Brain microvascular endothelial cell (primary cell): Measurements from ENCODE around the gene VAV1.
A peak's percentile ranks its signal among the peaks of the same experiment; 100 is the strongest.
"Not testable (repeated sequence)": the region's sequence is repeated elsewhere in the genome, so short reads cannot be mapped to it uniquely, and the experiment has no call there.

Experiments
- DNase-seq: peaks from one replicate; pipeline ENCODE4 v3.0.0-alpha.2; 2020
- H3K27ac ChIP-seq: fragments of 250-450 bp; sonication (Bioruptor Pico); 2 replicates; pipeline ENCODE4 v1.5.1; 2020; ENCODE audit warnings: mild to moderate bottlenecking, moderate library complexity
- H3K27me3 ChIP-seq: fragments of 250-450 bp; sonication (Bioruptor Pico); replicated peaks from 2 replicates; pipeline ENCODE4 v1.5.1; 2020; ENCODE audit warnings: mild to moderate bottlenecking
- H3K36me3 ChIP-seq: fragments of 250-450 bp; sonication (Bioruptor Pico); replicated peaks from 2 replicates; pipeline ENCODE4 v1.5.1; 2020; ENCODE audit warnings: mild to moderate bottlenecking
- H3K4me3 ChIP-seq: 2 replicates; pipeline ENCODE4 v1.5.1; 2011; ENCODE audit warnings: low read depth, mild to moderate bottlenecking, control low read depth, low read length, moderate library complexity
- in situ Hi-C: cut with HindIII; loops from 2 replicates; pipeline ENCODE4 v1.10.0; 2017; ENCODE audit warnings: low sequenced_read_pairs, low pct_ligation_motif_present
- TF ChIP-seq, protein P1 (sequence below): IDR thresholded peaks from 2 replicates; pipeline ENCODE4 v1.5.1; 2011; ENCODE audit warnings: low read depth, mild to moderate bottlenecking, moderate library complexity, low read length, control low read depth, inconsistent platforms; ENCODE audit errors: missing control alignments

Gene VAV1

DNA sequence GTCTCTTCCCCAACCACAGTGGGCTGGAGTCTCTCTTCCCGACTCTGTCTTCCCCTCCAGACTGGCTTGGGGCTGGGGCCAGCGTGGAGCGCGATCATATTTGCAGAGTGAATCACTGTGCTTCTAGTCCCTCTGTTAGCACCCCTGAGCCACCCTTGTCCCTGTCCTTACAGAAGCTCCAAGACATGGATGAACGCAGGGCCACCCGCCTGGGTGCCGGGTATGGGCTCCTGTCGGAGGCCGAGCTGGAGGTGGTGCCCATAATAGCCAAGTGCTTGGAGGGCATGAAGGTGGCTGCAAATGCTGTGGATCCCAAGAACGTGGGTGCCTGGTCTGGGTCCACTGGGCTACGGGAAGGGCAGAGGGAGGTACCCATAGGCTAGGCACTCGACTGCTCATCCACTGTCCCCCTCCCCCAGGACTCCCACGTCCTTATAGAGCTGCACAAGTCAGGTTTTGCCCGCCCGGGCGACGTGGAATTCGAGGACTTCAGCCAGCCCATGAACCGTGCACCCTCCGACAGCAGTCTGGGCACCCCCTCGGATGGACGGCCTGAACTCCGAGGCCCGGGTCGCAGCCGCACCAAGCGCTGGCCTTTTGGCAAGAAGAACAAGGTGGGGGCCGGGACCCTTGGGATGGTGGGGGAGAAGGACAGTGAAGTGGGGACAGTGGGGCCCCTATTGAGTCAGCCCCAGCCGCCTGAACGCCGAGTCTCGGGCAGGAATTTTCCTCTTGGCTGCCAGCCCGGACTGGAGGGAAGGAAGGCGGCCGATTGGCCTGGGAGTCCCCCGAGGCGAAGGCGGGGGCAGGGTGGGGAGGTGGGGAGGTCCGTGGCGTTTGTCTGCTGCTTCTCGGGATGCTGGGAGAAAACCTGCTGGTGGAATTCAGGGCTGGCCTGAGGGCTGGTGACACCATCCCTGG, 27.9 kb upstream of the VAV1 start:
- in situ Hi-C loops, result no loop called here
- Histone ChIP-seq H3K4me3 (peak overlapping the region; percentile 29), H3K27me3 (no peaks in the 10 kb centered on the region), H3K36me3 (peaks cover 46% of the 10 kb centered on the region), H3K27ac (peak overlapping the region; percentile 66)
- peak; percentile 82 for DNase-seq
- TF ChIP-seq, protein P1, sequence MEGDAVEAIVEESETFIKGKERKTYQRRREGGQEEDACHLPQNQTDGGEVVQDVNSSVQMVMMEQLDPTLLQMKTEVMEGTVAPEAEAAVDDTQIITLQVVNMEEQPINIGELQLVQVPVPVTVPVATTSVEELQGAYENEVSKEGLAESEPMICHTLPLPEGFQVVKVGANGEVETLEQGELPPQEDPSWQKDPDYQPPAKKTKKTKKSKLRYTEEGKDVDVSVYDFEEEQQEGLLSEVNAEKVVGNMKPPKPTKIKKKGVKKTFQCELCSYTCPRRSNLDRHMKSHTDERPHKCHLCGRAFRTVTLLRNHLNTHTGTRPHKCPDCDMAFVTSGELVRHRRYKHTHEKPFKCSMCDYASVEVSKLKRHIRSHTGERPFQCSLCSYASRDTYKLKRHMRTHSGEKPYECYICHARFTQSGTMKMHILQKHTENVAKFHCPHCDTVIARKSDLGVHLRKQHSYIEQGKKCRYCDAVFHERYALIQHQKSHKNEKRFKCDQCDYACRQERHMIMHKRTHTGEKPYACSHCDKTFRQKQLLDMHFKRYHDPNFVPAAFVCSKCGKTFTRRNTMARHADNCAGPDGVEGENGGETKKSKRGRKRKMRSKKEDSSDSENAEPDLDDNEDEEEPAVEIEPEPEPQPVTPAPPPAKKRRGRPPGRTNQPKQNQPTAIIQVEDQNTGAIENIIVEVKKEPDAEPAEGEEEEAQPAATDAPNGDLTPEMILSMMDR, result no peak

DNA sequence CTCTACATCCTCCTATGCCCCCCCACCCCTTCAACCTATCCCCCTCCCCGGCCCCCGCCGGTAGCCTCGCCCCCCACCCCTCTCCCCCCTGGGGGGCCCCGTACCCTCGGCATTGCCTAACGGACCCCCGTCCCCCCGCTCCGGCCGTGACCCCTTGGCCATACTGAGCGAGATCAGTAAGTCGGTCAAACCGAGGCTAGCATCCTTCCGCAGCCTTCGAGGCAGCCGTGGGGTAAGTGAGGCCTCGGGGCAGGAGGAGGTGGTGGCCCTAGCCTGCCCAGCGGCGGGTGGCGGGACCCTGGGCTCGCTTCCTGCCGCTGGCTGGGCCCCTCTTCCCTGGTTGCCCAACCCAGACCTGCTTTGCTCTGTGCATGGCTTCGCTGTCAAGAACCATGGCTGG, 26.5 kb upstream of the VAV1 start:
- peaks cover 51% of the 10 kb centered on the region for H3K36me3 ChIP-seq
- no peaks in the 10 kb centered on the region for H3K27me3 ChIP-seq
- H3K27ac ChIP-seq, result no peak overlapping the region
- no peak overlapping the region for H3K4me3 ChIP-seq
- in situ Hi-C loops, result no loop called here
- TF ChIP-seq, protein P1, result no peak
- no peak for DNase-seq

DNA sequence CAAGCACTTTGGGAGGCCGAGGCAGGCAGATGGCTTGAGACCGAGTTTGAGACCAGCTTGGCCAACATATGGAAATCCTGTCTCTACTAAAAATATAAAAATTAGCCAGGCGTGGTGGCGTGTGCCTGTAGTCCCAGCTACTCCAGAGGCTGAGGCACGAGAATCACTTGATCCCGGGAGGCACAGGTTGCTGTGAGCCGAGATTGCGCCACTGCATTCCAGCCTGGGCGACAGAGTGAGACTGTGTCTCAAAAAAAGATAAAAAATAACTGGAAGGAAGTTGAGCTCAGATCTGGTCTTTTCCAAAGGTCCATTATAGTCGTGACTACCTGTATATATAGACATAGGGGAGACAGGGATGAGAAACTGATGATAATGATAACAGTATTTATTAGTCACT, 24.0 kb upstream of the VAV1 start:
- H3K4me3 ChIP-seq, DNase-seq, H3K27ac ChIP-seq, in situ Hi-C loops, H3K27me3 ChIP-seq: not testable (repeated sequence)
- peaks cover 56% of the 10 kb centered on the region for H3K36me3 ChIP-seq

GRCh38 chr19:6750062-6750461, 22.4 kb upstream of the VAV1 start:
- Histone ChIP-seq H3K27me3 (no peaks in the 10 kb centered on the region), H3K27ac (no peak overlapping the region), H3K36me3 (peaks cover 50% of the 10 kb centered on the region), H3K4me3 (no peak overlapping the region)
- no peak for DNase-seq
- TF ChIP-seq, protein P1, result no peak
- in situ Hi-C loops, result no loop called here

DNA sequence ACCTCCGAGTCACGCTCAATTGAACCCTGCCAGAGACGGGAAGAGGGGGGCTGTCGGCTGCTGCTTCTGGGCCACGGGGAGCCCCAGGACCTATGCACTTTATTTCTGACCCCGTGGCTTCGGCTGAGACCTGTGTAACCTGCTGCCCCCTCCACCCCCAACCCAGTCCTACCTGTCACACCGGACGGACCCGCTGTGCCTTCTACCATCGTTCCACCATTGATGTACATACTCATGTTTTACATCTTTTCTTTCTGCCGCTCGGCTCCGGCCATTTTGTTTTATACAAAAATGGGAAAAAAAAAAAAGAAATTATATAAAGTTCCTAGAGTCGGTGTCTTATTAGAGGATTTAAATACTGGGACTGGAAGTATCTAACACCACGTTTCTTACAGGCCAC, 21.3 kb upstream of the VAV1 start:
- DNase-seq, result no peak
- peaks cover 45% of the 10 kb centered on the region for H3K36me3 ChIP-seq
- H3K27ac ChIP-seq, result no peak overlapping the region
- TF ChIP-seq, protein P1, result no peak
- H3K27me3 ChIP-seq, result no peaks in the 10 kb centered on the region
- in situ Hi-C loops, result no loop called here
- no peak overlapping the region for H3K4me3 ChIP-seq

GRCh38 chr19:6752256-6753177, 20.0 kb upstream of the VAV1 start:
- no peak for DNase-seq
- H3K27ac ChIP-seq, result no peak overlapping the region
- H3K4me3 ChIP-seq, result peak overlapping the region; percentile 42

More at GRCh38 chr19:6752256-6753177, 20.0 kb upstream of the VAV1 start:
- TF ChIP-seq, protein P1, result no peak
- in situ Hi-C loops, result no loop called here
- H3K36me3 ChIP-seq, result peaks cover 34% of the 10 kb centered on the region
- no peaks in the 10 kb centered on the region for H3K27me3 ChIP-seq
